Tongue (tissue), 2 donors: ENCODE measurements around the gene NCOA4. TPM values are rescaled to one million over a fixed set of nuclear protein-coding genes. Genes with fewer than 3 reads are reported as not detected.
"Not testable (repeated sequence)": the region's sequence is repeated elsewhere in the genome, so short reads cannot be mapped to it uniquely, and the experiment has no call there.

ENCODE experiments used
- DNase-seq: peaks from one replicate; pipeline ENCODE4 v3.0.0-alpha.2; 2015
- total RNA-seq: library from RNA; depleted of rRNA; stranded (reverse); fragments of >200 nt; gene quantifications from one replicate; pipeline ENCODE4 v1.2.3, GENCODE V29; 2014

Gene NCOA4
- total RNA-seq, 1 donor from 2014 or later = 168 TPM

DNA sequence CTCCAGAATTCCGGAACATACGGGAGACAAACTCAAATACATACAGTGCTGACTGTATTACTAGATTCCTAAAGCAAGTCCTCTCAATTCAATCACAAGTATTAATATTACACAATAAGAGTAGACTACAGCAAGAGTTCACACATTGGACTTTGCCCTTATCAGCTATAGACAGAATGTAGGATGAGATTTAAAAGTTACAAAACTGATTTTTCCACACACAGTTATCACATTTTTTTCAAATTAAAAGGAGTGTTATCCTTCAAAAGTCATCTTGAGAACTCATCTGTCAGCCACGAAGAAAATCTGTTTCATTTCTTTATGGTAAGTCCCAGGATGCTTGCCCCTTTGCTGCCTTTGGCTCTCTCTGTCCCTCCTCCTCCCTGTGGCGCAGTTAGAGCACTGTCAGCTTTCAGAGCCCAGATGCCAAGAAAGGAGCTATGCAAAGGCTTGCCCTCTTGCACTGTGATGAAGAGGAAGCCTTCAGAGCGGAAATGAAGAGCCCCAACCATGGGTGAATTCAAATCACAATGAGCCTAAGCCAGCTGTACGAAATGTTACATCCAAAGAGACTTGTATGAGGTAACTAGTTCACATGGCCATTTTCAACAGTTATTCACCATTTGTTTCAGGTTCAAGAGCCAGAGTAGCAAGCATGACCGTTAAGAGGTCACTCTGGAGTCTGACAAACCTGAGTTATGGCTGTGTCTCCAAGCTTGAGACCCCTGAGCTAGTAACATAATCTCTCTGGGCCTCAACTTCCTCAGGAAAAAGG, 10.7 kb downstream of the NCOA4 start:
- DNase-seq = no peak

DNA sequence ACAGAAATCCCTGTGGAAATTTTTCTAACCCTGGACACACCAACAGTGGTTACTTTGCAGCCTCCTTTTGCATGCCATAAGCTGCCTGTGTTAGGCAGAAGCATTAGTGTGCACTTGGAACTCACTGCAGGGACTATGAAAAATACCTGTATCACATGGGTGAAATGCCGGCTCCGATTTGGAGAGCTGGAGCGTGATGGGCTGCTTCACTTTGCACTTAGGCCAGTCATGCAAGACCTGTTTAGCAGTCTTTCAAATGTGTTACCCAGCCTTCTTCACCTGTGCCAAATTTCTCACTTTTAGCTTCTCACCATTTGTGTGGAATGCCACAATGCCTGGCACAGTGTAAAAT, 11.3 kb downstream of the NCOA4 start:
- no peak for DNase-seq

DNA sequence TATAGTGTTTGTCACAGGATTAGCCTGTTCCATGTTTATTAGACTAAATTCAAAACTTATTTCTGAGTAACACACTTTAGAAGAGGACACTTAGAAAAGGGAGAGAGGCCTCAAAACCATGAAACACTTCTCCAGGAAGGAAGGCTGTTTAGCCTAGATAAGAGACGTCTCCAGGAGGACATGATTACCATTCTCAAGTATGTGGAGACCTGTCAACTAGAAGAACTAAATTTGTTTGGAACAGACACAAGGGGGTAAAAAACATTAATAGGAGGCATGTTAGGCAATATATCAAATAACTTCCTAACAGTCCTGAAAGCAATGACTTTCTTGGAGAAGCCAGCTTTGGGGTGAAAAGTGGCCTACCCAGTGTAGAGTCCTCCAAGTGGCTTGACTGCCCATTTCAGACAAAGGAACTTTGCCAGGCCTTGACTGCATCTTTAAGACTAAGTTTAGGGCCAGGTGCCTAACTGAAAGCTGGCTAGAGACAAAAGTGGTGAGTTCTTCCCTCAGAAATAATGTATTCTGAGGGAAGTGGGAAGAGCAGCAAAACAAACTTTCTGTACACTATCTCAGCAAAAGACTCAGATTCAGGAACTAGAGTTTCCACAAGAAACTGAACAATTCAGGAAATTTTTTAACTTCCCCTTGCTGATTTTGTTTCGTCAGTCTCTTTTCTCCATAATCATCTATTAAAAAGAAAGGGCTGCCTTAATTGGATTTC, 11.8 kb downstream of the NCOA4 start:
- no peak for DNase-seq

DNA sequence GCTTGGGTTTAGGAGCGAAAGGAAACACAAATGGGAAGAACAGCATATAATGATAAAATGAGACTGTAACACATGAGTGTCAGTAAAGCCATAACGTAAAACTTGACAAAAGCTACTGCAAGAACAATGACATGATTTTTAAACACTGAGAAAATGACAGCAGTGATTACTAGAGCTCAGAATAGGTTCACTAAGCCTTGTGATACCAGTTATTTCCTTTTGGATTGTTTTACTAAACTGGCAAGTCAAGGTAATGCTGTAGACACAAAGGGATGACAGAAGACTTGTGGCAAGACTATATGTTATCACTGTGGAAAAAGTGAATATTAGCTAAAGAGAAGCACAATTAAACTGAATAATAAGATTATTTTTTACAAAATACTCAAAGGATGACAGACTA, 12.7 kb downstream of the NCOA4 start:
- no peak for DNase-seq

DNA sequence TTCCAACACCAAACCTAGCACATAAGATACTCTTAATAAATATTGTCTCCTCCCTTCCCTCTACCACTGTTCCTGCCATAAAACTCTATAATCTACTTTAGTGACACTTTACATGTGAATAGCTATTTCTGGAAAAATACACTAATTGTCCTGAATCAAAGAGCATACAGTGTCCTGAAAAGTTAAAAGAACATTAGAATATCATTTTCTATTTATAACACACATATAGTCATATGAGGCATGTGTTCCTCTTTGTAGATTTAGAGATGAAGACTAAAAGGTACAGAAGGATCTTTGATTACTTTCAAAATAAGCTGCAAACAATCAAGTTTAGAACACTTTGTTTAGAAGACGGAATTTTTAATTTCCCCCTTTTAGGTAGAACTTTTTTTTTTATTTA, 13.6 kb downstream of the NCOA4 start:
- DNase-seq = no peak

DNA sequence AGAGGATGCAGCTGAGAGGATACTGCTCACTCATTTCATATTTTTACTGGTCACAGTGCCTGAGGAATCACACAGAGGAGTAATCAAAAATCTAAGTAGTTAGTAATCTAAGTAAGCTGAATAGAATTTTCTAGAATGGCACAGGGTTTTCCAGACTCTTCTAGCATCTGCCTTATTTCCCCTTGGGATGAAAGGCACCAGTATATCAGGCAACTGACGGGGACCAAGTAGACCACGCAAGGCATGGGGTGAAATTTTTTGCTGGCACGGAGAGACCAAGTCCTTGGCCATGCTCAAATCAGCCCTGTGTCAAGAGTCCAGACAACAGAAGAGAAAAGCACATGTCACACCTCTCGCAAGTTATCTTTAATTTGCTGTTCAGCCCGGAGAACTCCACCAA, 14.2 kb downstream of the NCOA4 start:
- no peak for DNase-seq

DNA sequence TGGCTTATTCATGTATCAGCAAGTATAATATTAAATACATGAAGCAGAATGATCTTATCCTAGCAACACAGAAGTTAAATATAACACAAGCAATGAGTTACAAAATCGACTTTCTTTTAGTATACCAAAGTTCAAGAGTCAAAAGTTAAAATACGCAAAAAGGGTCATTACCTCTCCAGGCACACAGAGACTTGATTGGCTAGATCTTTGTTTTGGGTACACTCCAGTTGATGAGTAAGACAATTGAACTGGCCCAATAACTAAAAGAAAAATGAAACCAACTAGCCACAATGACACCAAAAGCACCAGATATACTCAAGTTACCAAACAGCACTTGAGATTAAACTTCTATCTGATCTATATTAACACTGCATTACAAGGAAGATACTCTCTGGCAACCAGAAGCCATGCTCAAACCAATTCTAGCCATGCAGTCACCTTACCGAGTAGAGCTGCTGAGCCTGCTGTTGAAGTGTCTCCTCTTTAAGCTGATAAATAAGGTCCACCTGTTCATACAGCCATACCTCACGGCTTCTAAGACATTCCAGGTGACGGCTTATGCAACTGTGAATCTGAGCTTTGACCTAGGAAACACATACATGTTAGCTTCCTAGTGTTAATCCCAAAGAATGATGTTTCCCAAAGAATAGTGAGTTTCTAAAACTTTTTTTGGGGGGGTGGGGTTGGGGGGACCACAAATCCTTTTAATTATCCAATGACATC, 15.6 kb downstream of the NCOA4 start:
- no peak for DNase-seq

DNA sequence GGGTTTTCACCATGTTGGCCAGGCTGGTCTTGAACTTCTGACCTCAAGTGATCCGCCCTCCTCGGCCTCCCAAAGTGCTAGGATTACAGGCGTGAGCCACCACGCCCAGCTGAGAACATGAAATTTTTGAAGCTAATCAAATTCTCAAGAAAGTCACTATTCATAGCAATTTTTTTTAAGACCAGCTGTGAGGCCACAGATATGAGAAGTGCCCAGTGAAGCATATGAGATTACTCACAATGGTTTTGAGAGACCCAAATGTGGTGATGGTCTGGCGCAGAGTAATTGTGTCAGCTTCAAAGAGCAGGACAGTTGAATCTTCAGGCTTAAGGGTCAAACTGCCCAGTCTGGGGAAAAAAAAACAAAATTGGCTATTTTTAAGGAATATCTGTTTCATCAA, 16.2 kb downstream of the NCOA4 start:
- no peak for DNase-seq

DNA sequence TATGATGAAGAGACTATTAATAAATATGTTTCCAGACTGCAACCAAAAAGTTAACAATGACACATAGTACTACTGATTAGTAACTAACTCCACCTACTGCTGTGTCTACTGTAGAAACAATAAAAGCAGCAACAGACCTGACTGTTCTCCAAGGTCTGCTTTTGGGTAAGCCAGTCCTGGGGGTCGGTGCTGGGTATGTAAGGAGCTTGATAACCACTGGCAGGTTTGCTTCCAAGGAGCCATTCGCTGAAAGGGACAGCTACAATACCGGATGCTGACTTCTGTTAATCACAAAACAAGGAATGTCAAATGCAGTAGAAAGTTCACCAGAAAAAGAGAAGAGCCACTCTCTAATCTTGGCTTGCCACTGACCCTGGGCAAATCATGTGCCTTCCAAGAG, 17.7 kb downstream of the NCOA4 start:
- DNase-seq = no peak

DNA sequence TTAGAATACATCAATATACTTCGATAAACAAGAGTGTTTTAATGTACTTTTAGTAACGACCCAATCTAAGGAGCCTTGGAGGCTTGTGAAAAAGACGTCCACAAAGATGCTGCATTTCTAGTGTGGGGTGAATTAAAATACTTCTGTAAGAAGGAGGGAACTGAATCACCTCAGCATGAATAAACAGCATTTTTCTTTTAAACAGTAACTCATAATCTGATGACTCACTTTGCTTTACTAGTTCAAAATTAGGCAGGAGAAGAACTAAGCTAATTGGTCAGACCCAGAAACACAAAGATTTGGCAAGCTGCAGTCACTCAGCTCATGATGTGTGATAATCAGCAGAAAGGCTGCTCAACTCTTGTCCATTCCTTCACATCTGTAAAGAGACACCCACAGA, 24.2 kb downstream of the NCOA4 start:
- no peak for DNase-seq

DNA sequence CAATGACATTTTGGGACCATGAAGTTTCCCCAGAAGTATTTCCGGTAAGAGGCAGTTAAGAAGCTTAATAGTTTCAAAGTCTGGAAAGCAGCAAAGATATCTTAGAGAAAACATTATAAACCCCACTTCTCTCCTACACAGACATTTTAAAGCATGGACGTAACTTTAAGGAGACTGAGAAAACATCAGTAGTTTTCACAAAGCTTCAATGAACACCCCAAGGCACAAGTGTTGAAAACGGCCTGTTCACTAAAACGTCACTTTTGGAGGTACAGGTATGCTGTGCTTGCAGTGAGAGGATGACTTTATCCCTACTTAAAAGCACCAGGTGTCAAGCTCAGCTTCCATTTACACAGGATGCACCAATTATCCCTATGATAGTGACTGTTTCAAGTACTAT, 25.0 kb downstream of the NCOA4 start:
- no peak for DNase-seq

DNA sequence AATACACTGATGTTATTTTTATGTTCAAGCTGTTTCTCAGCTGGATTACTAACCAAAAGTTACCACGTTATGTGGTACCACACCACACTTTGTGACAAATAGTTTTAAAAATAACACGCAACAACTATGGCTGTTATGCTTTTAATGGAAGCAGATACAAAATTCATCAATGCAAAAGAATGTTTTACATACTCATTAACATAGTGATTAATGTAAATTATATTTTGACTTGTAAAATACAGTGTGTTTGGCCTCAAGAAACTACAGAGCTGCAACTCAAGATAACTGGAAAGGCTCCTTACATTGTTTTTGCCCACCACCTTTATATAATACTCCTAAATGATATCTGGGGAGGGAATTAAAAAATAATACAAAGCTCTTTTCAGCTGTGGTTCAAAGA, 25.5 kb downstream of the NCOA4 start:
- DNase-seq = no peak

DNA sequence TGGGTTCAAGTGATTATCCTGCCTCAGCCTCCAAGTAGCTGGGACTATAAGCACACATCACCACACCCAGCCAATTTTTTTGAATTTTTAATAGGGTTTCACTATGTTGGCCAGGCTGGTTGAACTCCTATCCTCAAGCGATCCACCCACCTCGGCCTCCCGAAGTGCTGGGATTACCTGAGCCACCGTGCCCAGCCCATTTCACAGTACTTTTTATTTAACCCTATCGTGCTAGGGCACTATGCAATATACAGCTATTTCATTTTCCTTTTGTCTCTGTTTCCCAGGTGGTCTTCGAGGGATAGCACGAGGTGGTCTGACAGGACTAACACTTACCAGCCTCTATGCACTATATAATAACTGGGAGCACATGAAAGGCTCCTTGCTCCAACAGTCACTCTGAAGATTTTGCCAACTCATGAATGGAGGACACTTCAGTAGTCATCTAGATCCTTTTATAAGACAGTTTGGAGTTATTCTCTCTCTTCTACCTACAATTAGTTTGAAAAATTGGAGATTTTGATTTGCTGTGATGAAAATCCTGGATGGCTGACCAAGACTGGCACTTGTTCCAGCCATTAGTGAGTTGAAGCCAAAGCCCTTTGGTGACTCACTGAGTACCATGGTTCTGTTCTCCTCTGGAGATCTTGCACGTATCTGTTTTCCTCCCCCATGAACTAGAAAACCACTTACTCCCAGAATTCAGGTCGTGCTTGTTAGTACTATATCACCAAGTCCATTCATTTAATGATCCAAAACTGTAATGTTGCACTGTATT, 27.3 kb downstream of the NCOA4 start:
- DNase-seq = no peak

DNA sequence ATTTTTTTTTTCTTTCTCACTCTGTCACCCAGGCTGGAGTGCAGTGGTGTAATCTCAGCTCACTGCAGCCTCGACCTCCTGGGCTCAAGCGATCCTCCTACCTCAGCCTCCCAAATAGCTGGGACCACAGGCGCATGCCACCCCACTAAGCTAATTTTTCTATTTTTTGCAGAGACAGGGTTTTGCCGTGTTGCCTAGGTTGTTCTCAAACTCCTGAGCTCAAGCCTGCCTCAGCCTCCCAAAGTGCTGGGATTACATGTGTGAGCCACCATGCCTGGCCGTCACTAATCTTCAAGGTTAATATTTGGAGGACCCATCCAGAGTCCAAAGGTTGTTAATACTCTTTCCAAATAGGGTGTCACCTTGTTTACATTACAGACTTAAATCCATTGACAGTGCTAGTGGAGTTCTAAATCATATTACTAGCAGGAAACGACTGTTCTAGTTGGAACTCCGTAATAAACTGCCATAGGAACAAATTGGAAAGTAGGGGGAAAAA, 28.2 kb downstream of the NCOA4 start:
- not testable (repeated sequence) for DNase-seq

DNA sequence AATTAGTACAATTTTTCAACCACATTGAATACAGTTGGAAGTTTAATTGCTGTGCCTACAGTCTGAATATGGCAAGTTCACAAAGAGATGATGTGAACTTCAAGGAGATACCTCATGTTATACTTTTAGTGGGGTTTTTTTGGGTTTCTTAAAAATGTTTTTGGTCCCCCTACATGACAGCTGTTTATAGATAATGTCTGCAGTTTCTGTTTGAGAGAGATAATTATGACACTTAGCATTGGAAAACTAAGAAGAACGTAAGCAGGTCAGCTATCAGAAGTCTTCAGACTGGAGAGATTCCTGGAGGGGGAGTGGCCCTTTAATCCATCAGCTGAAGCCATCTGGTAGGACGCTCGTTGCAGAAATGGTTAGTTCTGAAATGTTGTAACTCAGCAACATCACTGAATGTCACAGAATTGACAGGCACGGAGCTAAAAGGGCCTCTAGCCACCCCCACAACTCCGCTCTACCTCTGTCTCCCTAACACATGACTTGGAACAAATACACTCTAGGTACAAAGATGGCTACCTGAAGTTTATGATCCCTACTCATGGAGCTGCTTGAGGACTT, 29.2 kb downstream of the NCOA4 start:
- DNase-seq = no peak

DNA sequence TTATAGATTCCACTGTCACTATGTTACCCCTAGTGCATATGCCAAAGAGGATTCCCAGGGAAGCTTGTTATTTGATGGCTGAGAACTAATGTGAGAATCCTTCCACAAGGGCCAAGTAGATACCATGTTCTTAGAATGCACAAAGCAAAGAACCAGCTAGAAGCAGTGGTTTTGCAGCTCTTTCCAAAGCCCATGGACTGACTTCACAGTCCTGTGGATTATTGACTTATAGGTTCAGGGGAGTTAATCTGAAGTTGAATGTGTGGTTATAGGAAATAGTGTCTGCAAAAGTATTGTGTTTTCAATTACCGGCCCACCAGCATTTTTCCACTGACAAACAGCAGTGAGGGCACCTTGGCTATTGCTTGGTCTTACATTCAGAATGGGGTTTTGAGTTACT, 29.9 kb downstream of the NCOA4 start:
- no peak for DNase-seq

DNA sequence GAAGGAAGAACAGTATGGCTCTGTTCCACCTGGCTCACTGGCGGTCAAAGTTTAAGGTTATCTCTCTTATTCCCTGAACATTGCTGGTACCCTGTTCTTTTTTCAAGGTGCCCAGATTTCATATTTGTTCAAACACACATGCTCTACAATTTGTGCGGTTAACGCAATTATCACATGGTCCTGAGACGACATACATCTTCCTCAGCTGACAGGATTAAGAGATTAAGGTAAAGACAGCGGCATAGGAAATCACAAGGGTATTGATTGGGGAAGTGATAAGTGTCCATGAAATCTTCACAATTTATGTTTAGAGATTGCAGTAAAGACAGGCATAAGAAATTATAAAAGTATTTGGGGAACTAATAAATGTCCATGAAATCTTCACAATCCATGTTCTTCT, 30.5 kb downstream of the NCOA4 start:
- DNase-seq = not testable (repeated sequence)

DNA sequence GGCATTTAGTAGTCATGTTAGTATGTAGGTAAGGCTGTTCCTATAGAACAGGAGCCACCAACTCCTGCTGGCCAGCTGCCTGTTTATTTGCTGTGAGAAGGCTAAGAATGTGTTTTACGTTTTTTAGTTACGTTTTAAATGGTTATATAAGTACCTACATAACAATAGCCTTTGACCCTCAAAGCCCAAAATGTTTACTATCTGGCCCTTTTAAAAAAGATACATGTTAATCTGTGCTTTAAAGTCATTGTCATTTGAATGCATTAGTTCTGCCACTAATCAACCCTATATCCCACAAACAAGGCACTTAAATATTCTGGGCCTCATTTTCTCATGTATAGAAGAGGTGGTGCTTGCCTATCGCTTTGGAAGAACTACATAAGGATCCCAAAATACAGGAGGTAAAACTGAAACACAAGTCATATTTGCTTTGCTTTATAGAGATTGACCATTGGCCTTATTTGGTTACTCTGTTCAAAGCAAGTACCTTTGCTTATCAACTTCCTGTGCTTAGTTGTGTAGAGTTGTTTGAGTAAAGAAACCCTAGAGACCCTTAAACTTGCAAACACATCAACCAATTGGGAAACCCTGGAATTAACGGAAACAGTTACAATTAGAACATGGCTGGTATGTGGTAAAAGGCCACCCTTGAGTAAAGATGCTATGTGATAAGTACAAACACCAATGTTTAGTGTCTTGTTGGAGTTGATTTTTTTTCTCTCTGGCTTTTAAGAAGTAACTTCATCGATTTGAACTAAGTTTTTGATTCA, 32.2 kb downstream of the NCOA4 start:
- no peak for DNase-seq

DNA sequence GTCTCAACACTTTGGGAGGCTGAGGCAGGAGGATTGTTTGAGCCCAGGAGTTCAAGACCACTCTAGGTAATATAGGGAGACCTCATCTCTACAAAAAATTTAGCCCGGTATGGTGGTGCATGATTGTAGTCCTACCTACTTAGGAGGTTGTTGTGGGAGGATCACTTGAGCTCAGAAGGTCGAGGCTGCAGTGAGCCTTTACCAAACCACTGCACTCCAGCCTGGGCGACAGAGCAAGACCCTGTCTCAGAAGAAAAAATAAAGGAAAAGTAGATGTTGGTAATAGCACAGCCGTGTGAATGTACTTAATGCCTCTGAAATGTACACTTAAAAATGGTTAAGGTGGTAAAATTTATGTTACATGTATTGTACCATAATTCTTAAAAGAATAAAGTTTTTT, 32.9 kb downstream of the NCOA4 start:
- DNase-seq = no peak

DNA sequence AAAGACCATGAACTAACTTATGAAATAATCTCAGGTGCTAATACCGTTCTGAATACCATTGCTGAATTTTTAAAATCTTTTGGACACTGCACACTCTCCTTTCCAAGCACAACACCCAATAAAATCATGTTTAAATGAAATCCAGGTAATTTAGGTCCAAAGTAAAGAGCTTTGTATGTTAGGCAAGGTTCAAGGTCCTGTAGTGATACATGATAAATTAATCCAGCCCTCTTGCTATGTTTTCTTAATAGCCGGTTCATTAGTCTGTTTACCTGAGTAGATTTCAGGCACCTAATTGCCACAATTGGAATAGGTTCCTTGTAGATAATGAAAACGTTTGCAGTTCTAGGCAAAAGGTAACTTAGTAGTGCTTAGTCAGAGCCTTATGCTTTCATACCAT, 44.8 kb downstream of the NCOA4 start:
- DNase-seq = not testable (repeated sequence)

DNA sequence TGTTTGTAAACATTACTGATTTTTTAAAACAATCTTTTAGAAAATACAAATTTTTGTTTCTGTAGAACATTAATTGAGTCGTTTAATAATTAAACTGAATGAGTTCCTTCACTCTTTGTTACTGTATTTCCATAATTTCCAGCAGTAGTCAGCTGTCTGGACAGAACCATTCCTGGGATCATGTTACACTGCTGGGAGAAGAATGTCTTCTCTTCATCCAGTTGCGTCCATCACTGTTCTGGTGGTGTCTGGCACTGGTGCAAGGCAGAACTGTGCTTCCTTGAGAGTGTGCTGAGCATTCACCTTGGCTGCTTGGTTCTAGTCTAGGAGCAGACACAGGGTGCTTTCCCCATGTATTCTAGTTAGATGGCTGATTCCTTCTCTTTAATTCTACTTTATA, 46.0 kb downstream of the NCOA4 start:
- not testable (repeated sequence) for DNase-seq
